Activated CD4-positive, alpha-beta T cell treated with anti-CD3 and anti-CD28 coated beads for 4 hours (primary cell): Measurements from ENCODE around the gene C1orf116.
"Not testable (repeated sequence)": the region's sequence is repeated elsewhere in the genome, so short reads cannot be mapped to it uniquely, and the experiment has no call there.

Experiments used
- DNase-seq, 2 donors: peaks; one replicate each; pipeline ENCODE4 v3.0.0-alpha.2; 2020

The C1orf116 gene

GRCh38 chr1:207058878-207059867 is 26.6 kb upstream of the C1orf116 start:
- no peak for DNase-seq

GRCh38 chr1:207058252-207058651 is 25.7 kb upstream of the C1orf116 start:
- no peak for DNase-seq

- no peak for DNase-seq
Measured at GRCh38 chr1:207056673-207057072, 24.1 kb upstream of the C1orf116 start.

GRCh38 chr1:207055386-207056001 is 22.9 kb upstream of the C1orf116 start:
- DNase-seq: no peak

- no peak for DNase-seq
Measured at GRCh38 chr1:207054491-207054890, 21.9 kb upstream of the C1orf116 start.

GRCh38 chr1:207052911-207053769 is 20.6 kb upstream of the C1orf116 start, which contains the start of gene PFKFB2:
TSS of gene PFKFB2 (plus strand) at chr1:207053275. CDS start at chr1:207054718, 1,443 bp downstream.
- DNase-seq: peak; percentile 95 to 96

GRCh38 chr1:207051191-207051943 is 18.8 kb upstream of the C1orf116 start, which contains the start of gene YOD1:
TSS of gene YOD1 (minus strand) at chr1:207051208. CDS start at chr1:207051030, 178 bp downstream.
- no peak for DNase-seq

GRCh38 chr1:207050480-207051190 is 18.1 kb upstream of the C1orf116 start:
- DNase-seq: peak; percentile 87 to 92

- peak; percentile 47 to 58 for DNase-seq
Measured at GRCh38 chr1:207049974-207050391, 17.4 kb upstream of the C1orf116 start.

- no peak for DNase-seq
Measured at GRCh38 chr1:207049514-207049913, 17.0 kb upstream of the C1orf116 start.

- no peak for DNase-seq
Measured at GRCh38 chr1:207049054-207049453, 16.5 kb upstream of the C1orf116 start.

GRCh38 chr1:207048041-207048440 is 15.5 kb upstream of the C1orf116 start:
- DNase-seq: no peak

GRCh38 chr1:207047505-207047904 is 14.9 kb upstream of the C1orf116 start:
- DNase-seq: no peak

GRCh38 chr1:207045453-207045852 is 12.9 kb upstream of the C1orf116 start:
- no peak for DNase-seq

GRCh38 chr1:207041397-207041796 is 8.8 kb upstream of the C1orf116 start:
- DNase-seq: not testable (repeated sequence)

GRCh38 chr1:207040181-207040533 is 7.6 kb upstream of the C1orf116 start:
- DNase-seq: no peak

GRCh38 chr1:207039380-207040180 is 7.0 kb upstream of the C1orf116 start:
- no peak for DNase-seq

- no peak for DNase-seq
Measured at GRCh38 chr1:207036865-207037264, 4.3 kb upstream of the C1orf116 start.

GRCh38 chr1:207035877-207036551 is 3.5 kb upstream of the C1orf116 start:
- no peak for DNase-seq

GRCh38 chr1:207034998-207035397 is 2.4 kb upstream of the C1orf116 start:
- no peak for DNase-seq
